NCI-H128 (cell line): ENCODE results near the gene CEP20.

Experiments used
- DNase-seq: peaks from one replicate; lab custom pipeline; 2025; ENCODE audit not compliant: unreplicated experiment; lab: John Stamatoyannopoulos, UW

CEP20 gene

GRCh38 chr16:15834502-15834901, 53.9 kb downstream of the CEP20 start:
- no peak for DNase-seq

GRCh38 chr16:15833541-15833940, 54.9 kb downstream of the CEP20 start:
- no peak for DNase-seq

- no peak for DNase-seq
These were observed 56.2 kb downstream of the CEP20 start for GRCh38 chr16:15832241-15832640.

- DNase-seq = no peak
These were observed 57.5 kb downstream of the CEP20 start for GRCh38 chr16:15830832-15831451.

- no peak for DNase-seq
These were observed 58.9 kb downstream of the CEP20 start for GRCh38 chr16:15829460-15829859.

- no peak for DNase-seq
These were observed 60.6 kb downstream of the CEP20 start for GRCh38 chr16:15827709-15828343.

- DNase-seq = no peak
These were observed 61.1 kb downstream of the CEP20 start for GRCh38 chr16:15827299-15827698.

GRCh38 chr16:15825750-15826305, 62.6 kb downstream of the CEP20 start:
- no peak for DNase-seq

- no peak for DNase-seq
These were observed 65.4 kb downstream of the CEP20 start for GRCh38 chr16:15822957-15823356.

GRCh38 chr16:15820837-15821236, 67.6 kb downstream of the CEP20 start:
- no peak for DNase-seq

- no peak for DNase-seq
These were observed 69.4 kb downstream of the CEP20 start for GRCh38 chr16:15819046-15819445.

- no peak for DNase-seq
These were observed 71.0 kb downstream of the CEP20 start for GRCh38 chr16:15817446-15817845.

GRCh38 chr16:15816228-15816627, 72.2 kb downstream of the CEP20 start:
- no peak for DNase-seq
